GM18505 (cell line): ENCODE measurements around the gene RAP1B.
"Not testable (repeated sequence)": the region's sequence is repeated elsewhere in the genome, so short reads cannot be mapped to it uniquely, and the experiment has no call there.

Experiments used
- ATAC-seq: cut with Tn5 transposase; IDR thresholded peaks from one replicate; pipeline ENCODE4 v1.9.1; 2021; ENCODE audit not compliant: unreplicated experiment
- POLR2A ChIP-seq: IDR thresholded peaks from 4 replicates; pipeline ENCODE4 v1.6.1; 2011; ENCODE audit warnings: borderline replicate concordance; ENCODE audit not compliant: insufficient read depth, insufficient read length; ENCODE audit errors: extremely low read depth

Gene RAP1B

DNA sequence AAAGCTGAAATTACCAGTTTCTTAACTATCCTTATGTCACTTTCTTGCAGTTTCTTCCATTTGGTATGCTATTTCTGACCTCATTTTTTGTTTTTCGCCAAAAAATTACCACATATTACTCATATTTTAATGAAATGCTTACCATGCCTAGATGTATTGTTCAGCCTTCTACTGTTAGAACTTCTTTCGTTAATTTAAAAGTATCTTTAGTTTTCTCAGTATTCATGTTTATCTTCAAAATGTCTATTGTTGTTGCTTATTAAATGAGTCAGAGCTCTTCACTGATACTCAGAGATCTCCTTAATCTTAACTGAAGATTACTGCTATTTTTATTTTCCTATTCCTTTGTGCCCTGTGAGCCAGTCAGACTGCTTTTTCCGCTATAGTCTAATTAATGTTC is 20.5 kb downstream of the RAP1B start:
- TF ChIP-seq POLR2A, result no peak

DNA sequence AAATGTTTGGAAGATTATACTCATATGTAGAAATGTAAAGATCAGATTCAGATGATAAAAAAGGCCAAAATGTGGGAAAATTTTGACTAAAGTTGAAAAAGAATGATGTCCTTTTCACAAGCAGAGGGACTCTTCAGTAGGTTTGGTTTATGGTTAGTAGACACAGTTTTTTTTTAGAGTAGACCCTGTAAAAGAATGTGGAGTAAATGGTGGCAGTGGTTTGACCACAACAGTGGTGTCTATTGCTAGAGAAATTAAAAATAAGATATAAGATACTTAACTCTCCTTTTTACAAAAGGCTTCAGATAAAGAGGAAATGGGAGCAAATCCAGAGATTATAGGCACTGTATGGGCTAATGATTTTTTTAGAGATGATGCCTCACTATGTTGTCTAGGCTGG is 21.8 kb downstream of the RAP1B start:
- ATAC-seq, result no peak
- no peak for TF ChIP-seq POLR2A

More for the DNA sequence above, 20.5 kb downstream of the RAP1B start:
- ATAC-seq, result no peak

DNA sequence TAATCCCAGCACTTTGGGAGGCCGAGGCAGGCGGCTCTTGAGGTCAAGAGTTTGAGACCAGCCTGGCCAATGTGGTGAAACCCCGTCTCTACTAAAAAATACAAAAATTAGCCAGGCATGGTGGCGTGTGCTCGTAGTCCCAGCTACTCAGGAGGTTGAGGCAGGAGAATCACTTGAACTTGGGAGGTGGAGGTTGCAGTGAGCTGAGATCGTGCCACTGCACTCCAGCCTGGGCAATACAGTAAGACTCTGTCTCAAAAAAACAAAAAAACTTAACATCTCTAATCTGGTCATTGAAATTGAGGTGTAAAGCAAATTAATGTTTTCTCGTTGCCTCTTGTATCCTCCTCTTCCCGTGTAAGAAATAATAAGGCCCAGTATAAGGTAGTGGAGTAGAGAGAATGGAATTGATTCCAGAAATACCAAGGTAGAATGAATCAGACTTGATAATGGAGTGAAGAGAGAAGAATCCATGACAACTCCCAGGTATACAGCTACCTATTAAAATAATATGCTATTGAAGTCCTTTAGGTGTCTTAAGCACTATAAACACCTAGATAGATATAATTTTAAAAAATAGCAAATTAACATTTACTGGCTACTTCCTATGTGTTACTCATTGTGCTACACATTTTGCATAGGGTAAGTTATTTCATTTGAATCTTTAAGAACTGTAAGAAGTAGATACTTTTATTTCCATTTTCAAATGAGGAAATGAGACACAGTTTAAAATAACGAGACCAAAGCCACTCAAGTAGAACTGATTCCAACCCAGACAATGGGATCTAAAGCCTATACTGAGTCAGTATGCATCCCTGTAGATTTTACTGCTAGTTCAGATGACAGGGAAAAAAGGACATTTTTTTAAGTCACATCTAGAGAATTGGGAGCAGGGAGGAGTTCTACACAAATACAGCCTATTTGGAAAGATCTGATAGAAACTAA is 23.2 kb downstream of the RAP1B start:
- no peak for ATAC-seq
- no peak for TF ChIP-seq POLR2A

DNA sequence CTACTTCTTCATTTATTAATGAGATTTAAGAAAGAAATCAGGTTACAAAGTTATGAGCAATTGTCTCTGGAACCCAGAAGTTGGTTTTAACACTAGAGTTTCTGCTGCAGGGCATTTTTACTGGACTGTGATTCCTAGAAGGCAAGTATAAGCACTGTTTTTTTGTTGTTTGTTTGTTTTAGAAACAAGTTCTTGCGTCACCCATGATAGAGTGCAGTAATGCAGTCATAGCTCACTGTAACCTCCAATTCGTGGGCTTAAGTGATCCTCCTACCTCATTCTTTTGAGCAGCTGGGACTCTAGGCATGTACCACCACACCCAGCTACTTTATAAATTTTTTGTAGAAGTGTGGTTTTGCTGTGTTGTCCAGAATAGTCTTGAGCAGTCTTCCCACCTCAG is 25.6 kb downstream of the RAP1B start:
- TF ChIP-seq POLR2A, result no peak
- no peak for ATAC-seq

DNA sequence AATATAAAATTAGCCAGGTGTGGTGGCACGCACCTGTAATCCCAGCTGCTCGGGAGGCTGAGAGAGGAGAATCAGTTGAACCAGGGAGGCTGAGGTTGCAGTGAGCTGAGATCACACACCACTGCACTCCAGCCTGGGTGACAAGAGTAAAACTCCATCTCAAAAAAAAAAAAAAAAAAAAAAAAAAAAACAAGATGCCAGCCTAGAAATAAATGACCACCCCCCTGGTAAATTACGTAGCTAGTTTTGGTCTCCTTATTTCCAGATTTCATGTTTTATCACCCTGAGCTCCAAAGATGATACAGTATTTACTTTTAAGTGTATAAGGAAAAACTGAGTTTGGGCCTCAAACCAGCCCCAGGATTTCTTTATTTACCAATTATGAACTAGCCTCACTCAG is 26.7 kb downstream of the RAP1B start:
- not testable (repeated sequence) for ATAC-seq

DNA sequence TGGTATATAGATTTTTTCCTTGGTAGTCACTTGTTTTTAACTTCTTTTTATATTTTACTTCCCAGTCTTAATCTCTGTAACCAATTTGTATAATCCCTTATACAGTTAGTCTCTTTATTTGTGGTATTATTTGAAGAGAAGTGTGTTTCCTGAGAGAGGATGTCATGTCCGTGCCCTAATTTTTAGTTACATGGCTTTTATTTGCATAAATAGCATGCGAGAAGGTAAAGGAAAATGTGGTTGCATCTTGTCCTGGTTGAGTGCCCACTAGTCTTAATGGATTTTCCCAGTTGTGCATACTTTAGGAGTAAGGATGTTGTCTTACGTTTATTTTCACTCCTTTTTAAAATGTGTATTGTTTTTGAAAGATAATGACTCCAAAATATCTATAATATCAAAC is 27.5 kb downstream of the RAP1B start:
- no peak for ATAC-seq
- no peak for TF ChIP-seq POLR2A

DNA sequence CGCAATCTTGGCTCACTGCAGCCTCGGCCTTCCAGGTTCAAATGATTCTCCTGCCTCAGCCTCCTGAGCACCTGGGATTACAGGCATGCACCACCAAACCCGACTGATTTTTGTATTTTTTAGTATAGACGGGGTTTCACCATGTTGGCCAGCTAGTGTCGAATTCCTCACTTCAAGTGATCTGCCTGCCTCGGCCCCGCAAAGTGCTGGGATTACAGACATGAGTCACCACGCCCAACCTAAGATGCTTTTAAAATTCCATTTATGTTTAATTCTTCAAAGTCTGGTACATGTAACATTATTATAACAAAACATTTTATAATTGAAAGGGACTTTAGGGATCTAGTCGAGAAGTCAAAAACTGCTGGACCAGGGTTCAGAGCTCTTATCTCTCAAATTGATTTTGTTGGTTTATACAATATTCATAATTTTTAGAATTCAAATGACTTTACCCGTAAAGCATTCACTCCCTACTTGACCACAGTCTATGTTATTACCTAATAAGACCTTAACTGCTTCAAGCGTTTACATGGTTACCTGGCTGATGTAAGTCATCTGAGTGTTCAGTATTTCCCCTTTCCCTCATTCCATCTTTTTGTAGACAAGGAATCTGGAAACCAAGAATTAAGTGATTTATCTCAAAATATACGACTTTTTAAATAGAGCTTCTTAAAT is 28.2 kb downstream of the RAP1B start:
- no peak for ATAC-seq
- no peak for TF ChIP-seq POLR2A

DNA sequence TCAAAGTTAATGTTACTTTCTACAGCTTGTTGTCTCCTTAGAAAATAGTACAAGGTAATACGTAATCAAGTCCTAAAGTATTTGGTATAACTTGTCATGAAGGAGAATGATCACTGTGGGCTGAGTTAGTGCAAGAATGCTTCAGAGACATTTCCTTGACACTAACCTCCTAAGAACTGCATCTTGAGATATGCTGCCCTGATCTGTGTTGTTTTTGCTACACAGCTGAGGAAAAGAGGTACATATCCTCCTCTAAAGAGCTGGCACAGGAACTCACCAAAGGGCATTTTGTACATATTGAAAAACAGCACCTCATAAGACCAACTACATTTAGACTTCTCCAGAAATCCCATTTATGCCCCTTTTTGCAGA is 28.7 kb downstream of the RAP1B start:
- TF ChIP-seq POLR2A, result no peak

DNA sequence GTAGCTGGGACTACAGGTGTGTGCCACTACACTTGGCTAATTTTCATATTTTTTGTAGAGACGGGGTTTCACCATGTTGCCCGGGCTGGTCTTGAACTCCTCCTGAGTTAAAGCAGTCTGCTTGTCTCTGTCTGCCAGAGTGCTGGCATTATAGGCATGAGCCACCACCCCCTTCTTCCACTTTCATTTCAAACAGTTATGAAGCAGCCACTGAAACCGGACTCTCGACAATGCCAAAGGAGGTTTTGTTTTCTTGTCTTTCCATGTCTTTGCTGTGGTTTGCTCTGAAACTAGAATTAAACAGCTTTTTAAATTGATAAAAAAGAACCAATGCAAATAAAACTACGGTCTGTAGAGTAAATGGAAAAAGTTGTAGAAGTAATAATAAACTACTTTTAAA is 30.4 kb downstream of the RAP1B start:
- ATAC-seq, result peak; percentile 81
- no peak for TF ChIP-seq POLR2A

More for the DNA sequence above, 28.7 kb downstream of the RAP1B start:
- ATAC-seq, result no peak

DNA sequence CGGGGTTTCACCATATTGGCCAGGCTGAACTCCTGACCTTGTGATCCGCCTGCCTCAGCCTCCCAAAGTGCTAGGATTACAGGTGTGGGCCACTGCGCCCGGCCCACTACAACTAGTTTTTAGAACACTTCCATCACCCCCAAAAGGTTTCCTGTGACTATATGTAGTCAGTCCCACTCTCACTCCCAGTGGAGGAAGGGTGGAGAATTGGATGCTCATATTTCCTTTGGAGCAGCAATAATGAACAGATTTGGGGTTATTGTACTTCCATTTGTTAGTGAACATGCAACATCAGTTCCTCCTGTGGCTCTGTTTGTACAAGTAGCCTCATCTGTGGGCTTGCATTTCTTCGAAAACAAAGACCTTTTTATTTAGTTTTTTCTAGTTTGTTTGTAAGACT is 35.8 kb downstream of the RAP1B start:
- TF ChIP-seq POLR2A, result no peak
- no peak for ATAC-seq

DNA sequence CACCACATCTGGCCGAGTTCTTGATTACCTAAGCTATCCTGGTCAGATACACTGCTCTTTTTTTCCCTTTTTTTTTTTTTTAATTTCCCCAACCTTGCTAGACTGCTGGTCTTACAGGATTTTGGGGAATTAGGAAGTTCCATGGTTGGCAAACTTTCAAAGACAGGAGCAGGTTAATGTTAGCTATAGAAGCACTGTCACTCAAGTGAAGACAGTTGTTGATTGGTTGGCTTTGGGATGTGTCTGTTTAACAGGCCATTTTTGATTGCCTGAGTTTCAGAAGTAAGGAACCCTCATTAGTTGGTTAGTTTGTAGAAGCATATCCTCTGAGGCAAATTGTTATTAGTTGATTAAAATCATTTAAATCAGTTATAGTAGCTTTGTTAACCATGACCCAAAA is 36.8 kb downstream of the RAP1B start:
- no peak for ATAC-seq
- TF ChIP-seq POLR2A, result no peak

DNA sequence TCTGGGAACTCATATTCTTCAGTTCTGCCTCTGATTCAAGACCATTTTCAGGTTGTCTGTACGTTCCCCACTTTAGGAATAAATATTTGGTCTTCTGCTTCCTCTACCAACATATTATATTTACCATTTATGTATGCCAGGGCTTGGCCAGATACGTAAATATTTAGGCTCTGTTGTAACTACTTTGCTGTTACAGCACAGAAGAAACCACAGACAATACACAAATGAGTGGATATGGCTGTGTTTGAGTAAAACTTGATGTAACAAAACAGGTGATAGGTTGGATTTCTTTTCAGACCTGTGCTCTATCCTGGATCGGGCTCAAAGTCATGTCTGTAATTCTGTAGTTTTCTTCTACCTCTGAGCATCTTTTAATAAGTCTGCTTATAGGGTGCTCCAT is 37.5 kb downstream of the RAP1B start:
- ATAC-seq, result no peak
- no peak for TF ChIP-seq POLR2A

DNA sequence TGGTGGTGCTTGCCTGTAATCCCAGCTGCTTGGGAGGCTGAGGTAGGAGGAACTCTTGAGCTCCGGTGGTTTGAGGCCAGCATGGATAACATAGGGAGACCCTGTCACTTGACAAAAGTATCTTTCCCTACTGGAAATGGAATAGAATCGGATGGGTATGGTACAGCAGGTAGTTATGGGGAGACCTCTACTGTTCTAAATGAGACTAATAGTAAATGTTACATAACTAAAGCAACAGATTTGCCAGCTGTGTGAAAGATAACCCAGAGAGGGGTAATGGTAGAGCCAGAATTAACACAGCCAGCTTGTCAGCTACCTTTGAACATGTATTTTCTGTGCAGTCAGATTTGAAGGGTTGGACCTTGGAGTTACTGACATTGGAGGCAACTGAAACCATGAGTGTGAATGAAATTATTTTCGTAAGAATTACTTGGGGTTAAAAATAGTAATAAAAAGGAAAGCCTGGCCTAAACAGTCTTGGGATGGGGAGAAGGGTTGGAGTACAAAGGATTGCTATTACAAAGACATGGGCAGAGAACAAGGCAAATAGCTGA is 54.4 kb downstream of the RAP1B start:
- no peak for TF ChIP-seq POLR2A
- no peak for ATAC-seq

DNA sequence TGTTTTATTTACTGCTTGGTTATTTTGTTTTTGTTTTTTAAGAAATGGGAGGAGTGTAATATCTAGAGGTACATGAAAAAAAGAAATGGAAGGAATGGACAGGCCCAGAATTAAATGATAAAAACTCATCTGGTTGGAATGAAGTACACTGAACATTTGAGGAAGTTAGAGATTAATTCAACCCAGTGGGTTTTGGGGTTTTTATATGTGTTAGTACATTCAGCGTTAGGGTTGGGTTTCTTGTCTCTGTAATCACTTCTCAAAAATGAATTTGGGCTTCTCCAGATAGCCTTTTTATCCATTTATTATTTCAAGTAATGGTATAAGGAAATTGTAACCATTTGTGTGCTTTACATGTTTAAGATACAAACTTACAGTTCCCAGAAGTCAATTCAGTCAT is 56.6 kb downstream of the RAP1B start:
- no peak for ATAC-seq
- no peak for TF ChIP-seq POLR2A
